SK-N-MC (cell line): ENCODE measurements around the gene ANO3.

Source experiments
- EZH2 ChIP-seq: fragments of 200-600 bp; sonication (generic); IDR thresholded peaks from one replicate; pipeline ENCODE4 v1.6.1; 2017; ENCODE audit warnings: antibody characterized with exemption
- POLR2AphosphoS5 ChIP-seq: IDR thresholded peaks from 2 replicates; pipeline ENCODE4 v1.6.1; 2012; ENCODE audit warnings: mild to moderate bottlenecking, low read depth, low read length, borderline replicate concordance

DNA sequence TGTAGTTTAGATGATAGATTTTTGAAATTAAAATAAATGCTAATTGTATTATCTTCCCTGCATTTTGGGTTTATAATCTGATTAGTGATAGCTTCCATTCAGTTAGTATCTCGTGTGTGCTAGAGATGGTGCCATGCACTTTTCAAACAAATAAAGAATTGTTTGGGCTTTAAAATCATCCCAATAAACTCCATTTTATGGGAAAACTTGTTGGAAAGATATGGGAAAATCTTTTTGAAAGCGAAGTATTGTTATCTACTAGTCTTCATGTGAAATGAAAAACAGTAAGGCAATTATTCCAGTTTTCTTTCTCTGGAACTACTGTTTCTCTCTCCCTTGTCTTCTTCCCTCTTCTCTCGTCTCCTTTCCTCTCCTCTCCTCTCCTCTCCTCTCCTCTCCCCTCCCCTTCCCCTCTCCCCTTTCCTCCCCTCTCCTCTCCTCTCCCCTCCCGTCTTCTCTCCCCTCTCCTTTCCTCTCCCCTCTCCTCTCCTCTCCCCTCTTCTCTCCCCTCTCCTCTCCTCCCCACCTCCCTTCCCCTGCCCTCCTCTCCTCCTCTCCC is 268.0 kb downstream of the ANO3 start:
- TF ChIP-seq EZH2 (no peak), POLR2AphosphoS5 (no peak)
